Esophagus muscularis mucosa (tissue), 4 donors: ENCODE measurements around the gene BTAF1.

Source experiments
- CTCF ChIP-seq, 3 experiments: fragments of 200-600 bp in 2 of 3; fragments of 450-650 bp in 1 of 3; sonication (generic) in 2 of 3; IDR thresholded peaks; one replicate each; pipeline ENCODE4 v1.5.1; 2017 to 2019; ENCODE audit warnings: antibody characterized with exemption in 3 of 3, mild to moderate bottlenecking in 2 of 3, moderate library complexity in 1 of 3
- EP300 ChIP-seq: sonication (generic); formaldehyde crosslinking; IDR thresholded peaks from one replicate; pipeline ENCODE4 v1.6.1; 2017; ENCODE audit warnings: antibody characterized with exemption
- POLR2A ChIP-seq: fragments of 450-650 bp; IDR thresholded peaks from one replicate; pipeline ENCODE4 v1.6.1; 2017; ENCODE audit warnings: antibody characterized with exemption, moderate library complexity, mild to moderate bottlenecking, low read depth

- TF ChIP-seq CTCF (IDR thresholded peaks at IDR 0.05) (no peak), POLR2A (no peak), EP300 (no peak)
Measured at GRCh38 chr10:92045641-92046106, 122.1 kb downstream of the BTAF1 start.
